Fibroblast of lung (primary cell): ENCODE data around the gene PCIF1.

Experiments used
- EZH2 ChIP-seq: IDR thresholded peaks from 2 replicates; pipeline ENCODE4 v1.5.1; 2012; ENCODE audit warnings: low read length, control low read depth, mild to moderate bottlenecking; ENCODE audit errors: missing control alignments
- TF ChIP-seq, protein P1 (sequence below), 2 donors: IDR thresholded peaks in 1 of 2; conservative IDR thresholded peaks in 1 of 2; 1 replicate in 1 of 2; 2 replicates in 1 of 2; pipeline ENCODE4 v1.5.1; 2011 to 2012; ENCODE audit warnings: low read length in 2 of 2, control low read depth in 1 of 2, inconsistent platforms in 1 of 2, low read depth in 1 of 2, mild to moderate bottlenecking in 1 of 2

DNA sequence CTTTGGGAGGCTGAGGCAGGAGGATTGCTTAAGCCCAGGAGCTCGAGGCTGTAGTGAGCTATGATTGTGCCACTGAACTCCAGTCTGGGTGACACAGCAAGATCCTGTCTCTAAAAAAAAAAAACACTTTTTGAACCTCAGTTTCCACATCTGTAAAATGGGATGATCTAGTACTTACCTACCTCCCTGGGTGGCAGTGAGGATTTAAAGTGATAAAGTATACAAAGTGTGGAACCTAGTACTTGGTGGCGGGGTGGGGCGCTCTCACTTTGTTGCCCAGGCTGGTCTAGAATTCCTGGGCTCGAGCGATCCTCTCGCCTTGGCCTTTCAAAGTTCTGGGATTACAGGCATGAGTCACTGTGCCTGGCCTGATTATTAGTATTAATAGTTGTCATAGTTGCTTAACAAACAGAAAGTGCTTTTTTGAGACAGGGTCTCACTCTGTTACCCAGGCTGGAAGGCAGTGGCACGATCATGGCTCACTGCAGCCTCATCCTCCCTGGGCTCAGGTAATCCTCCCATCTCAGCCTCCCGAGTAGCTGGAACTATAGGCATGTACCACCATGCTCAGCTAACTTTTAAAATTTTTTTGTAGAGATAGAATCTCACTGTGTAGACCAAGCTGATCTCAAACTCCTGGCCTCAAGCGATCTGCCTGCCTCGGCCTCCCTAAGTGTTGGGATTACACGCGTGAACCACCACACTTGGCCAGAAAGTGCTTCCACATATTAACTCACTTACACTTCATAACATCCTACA is 15.5 kb upstream of the PCIF1 start:
- TF ChIP-seq, protein P1, sequence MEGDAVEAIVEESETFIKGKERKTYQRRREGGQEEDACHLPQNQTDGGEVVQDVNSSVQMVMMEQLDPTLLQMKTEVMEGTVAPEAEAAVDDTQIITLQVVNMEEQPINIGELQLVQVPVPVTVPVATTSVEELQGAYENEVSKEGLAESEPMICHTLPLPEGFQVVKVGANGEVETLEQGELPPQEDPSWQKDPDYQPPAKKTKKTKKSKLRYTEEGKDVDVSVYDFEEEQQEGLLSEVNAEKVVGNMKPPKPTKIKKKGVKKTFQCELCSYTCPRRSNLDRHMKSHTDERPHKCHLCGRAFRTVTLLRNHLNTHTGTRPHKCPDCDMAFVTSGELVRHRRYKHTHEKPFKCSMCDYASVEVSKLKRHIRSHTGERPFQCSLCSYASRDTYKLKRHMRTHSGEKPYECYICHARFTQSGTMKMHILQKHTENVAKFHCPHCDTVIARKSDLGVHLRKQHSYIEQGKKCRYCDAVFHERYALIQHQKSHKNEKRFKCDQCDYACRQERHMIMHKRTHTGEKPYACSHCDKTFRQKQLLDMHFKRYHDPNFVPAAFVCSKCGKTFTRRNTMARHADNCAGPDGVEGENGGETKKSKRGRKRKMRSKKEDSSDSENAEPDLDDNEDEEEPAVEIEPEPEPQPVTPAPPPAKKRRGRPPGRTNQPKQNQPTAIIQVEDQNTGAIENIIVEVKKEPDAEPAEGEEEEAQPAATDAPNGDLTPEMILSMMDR (conservative IDR thresholded peaks at IDR 0.05 in 1 of 2, IDR thresholded peaks at IDR 0.05 in 1 of 2; ENCODE audit: low read depth in 1 of 2, low read length in 2 of 2), result no peak
- TF ChIP-seq EZH2, result no peak
